HepG2 (cell line): ENCODE measurements around the gene STK11. TPM values are rescaled to one million over a fixed set of nuclear protein-coding genes. Genes with fewer than 3 reads are reported as not detected.
A peak's percentile ranks its signal among the peaks of the same experiment; 100 is the strongest.

Source experiments
- HHEX ChIP-seq: IDR thresholded peaks from 2 replicates; pipeline ENCODE4 v1.6.1; 2016; ENCODE audit warnings: control low read depth
- HNRNPL ChIP-seq: fragments of 200-400 bp; formaldehyde crosslinking; IDR thresholded peaks from 2 replicates; pipeline ENCODE4 v1.6.1; 2017; ENCODE audit warnings: mild to moderate bottlenecking, low read depth, low read length
- JUND ChIP-seq: sonication (generic); formaldehyde crosslinking; IDR thresholded peaks from 2 replicates; pipeline ENCODE4 v1.8.0; 2022; ENCODE audit warnings: mild to moderate bottlenecking, missing genetic modification reagents
- KDM2A ChIP-seq: sonication (generic); formaldehyde crosslinking; IDR thresholded peaks from 2 replicates; pipeline ENCODE4 v1.4.0; 2020; ENCODE audit warnings: low read depth, missing genetic modification reagents, borderline replicate concordance
- NCOR1 ChIP-seq: fragments of 200-600 bp; sonication (generic); IDR thresholded peaks from 2 replicates; pipeline ENCODE4 v1.7.0; 2017; ENCODE audit warnings: antibody characterized with exemption, low read length, borderline replicate concordance
- NPAS2 ChIP-seq: sonication (generic); formaldehyde crosslinking; IDR thresholded peaks from 2 replicates; pipeline ENCODE4 v1.8.0; 2022; ENCODE audit warnings: mild to moderate bottlenecking, missing genetic modification reagents, borderline replicate concordance
- REST ChIP-seq, 2 experiments: IDR thresholded peaks; 2 replicates each; pipeline ENCODE4 v1.6.1; 2011 to 2012; ENCODE audit warnings: low read length in 2 of 2, borderline replicate concordance in 1 of 2, low read depth in 1 of 2, mild to moderate bottlenecking in 1 of 2, moderate library complexity in 1 of 2
- SP4 ChIP-seq: sonication (generic); formaldehyde crosslinking; IDR thresholded peaks from 2 replicates; pipeline ENCODE4 v1.8.1; 2023; ENCODE audit warnings: mild to moderate bottlenecking, missing genetic modification reagents
- TFDP2 ChIP-seq: sonication (generic); formaldehyde crosslinking; IDR thresholded peaks from 2 replicates; pipeline ENCODE4 v1.4.0; 2020; ENCODE audit warnings: missing genetic modification reagents
- ZBTB38 ChIP-seq: sonication (generic); formaldehyde crosslinking; IDR thresholded peaks from 2 replicates; pipeline ENCODE4 v1.5.1; 2020; ENCODE audit warnings: mild to moderate bottlenecking, missing genetic modification reagents
- ZFP91 ChIP-seq: sonication (generic); formaldehyde crosslinking; IDR thresholded peaks from 2 replicates; pipeline ENCODE4 v1.9.0; 2022; ENCODE audit warnings: missing genetic modification reagents, mild to moderate bottlenecking, borderline replicate concordance
- ZFX ChIP-seq: sonication (generic); formaldehyde crosslinking; IDR thresholded peaks from 2 replicates; pipeline ENCODE4 v1.4.0; 2020; ENCODE audit warnings: mild to moderate bottlenecking, low read depth, missing genetic modification reagents, moderate library complexity
- ZMAT3 ChIP-seq: sonication (generic); formaldehyde crosslinking; conservative IDR thresholded peaks from 2 replicates; pipeline ENCODE4 v1.7.0; 2021; ENCODE audit warnings: missing genetic modification reagents
- ZNF382 ChIP-seq: sonication (generic); formaldehyde crosslinking; IDR thresholded peaks from 2 replicates; pipeline ENCODE4 v1.5.0; 2020; ENCODE audit warnings: missing genetic modification reagents, mild to moderate bottlenecking, borderline replicate concordance
- ZNF580 ChIP-seq: IDR thresholded peaks from 2 replicates; pipeline ENCODE4 v1.6.1; 2016; ENCODE audit warnings: low read depth, borderline replicate concordance
- ZNF660 ChIP-seq: sonication (generic); formaldehyde crosslinking; IDR thresholded peaks from 2 replicates; pipeline ENCODE4 v1.5.1; 2020; ENCODE audit warnings: mild to moderate bottlenecking, low read depth, missing genetic modification reagents, borderline replicate concordance
- ZNF687 ChIP-seq: sonication (generic); formaldehyde crosslinking; IDR thresholded peaks from 2 replicates; pipeline ENCODE4 v1.5.1; 2020; ENCODE audit warnings: mild to moderate bottlenecking, missing genetic modification reagents, moderate library complexity
- polyA plus RNA-seq, 8 experiments: library from polyadenylated mRNA; depleted of rRNA in 3 of 8; stranded (reverse) in 7 of 8; unstranded in 1 of 8; fragments of >200 nt; fragmentation: Illumina TruSeq in 4 of 8; extraction: Trizol in 4 of 8; gene quantifications; 2 replicates each; pipeline versions ENCODE4 v1.2.1 to v1.2.3, GENCODE V29; 2011 to 2016; ENCODE audit warnings: low read depth in 4 of 8, missing spikeins in 1 of 8, mixed read lengths in 1 of 8; ENCODE audit not compliant: insufficient read depth in 1 of 8
- total RNA-seq, 5 experiments: library from RNA; depleted of rRNA; stranded (reverse); fragments of >200 nt; fragmentation: Illumina TruSeq; extraction: Trizol; gene quantifications; 2 replicates each; pipeline ENCODE4 v1.2.3, GENCODE V29; 2016; ENCODE audit warnings: low read depth in 1 of 5

STK11 gene
- total and polyA plus RNA-seq, 2 of the 13 experiments (the other 11 are each of a cell fraction or from before 2014, with no cell fraction given) = 27.5 to 43.6 TPM

GRCh38 chr19:1172353-1173158 is 33.0 kb upstream of the STK11 start (continued):
- TF ChIP-seq REST (IDR thresholded peaks at IDR 0.05; ENCODE audit: borderline replicate concordance in 1 of 2, low read depth in 1 of 2, low read length in 2 of 2) (no peak), SP4 (CRISPR knock-in tag) (no peak), ZBTB38 (CRISPR knock-in tag) (peak; percentile 46), HHEX (no peak), ZNF687 (CRISPR knock-in tag) (peak; percentile 38; the same call in 1 of the 2 replicates), ZNF382 (CRISPR knock-in tag) (no peak), KDM2A (CRISPR knock-in tag) (no peak), ZNF580 (CRISPR knock-in tag) (no peak), JUND (CRISPR knock-in tag) (no peak), ZFX (CRISPR knock-in tag) (peak; percentile 10; the same call in 1 of the 2 replicates), HNRNPL (0 out of 2 replicates have a peak, but pooled peaks have one; percentile 53), TFDP2 (CRISPR knock-in tag) (no peak), ZFP91 (CRISPR knock-in tag) (peak; percentile 42; the same call in 1 of the 2 replicates), NPAS2 (CRISPR knock-in tag) (no peak), NCOR1 (no peak), ZMAT3 (CRISPR knock-in tag) (no peak), ZNF660 (CRISPR knock-in tag) (no peak)
